HCT116 (cell line): ENCODE data around the gene RGS17.

Source experiments
- CEBPB ChIP-seq: IDR thresholded peaks from 2 replicates; pipeline ENCODE4 v1.6.1; 2012; ENCODE audit warnings: low read depth
- CTCF ChIP-seq, 3 experiments: fragments of 200-600 bp in 1 of 3; sonication (generic) in 1 of 3; IDR thresholded peaks in 2 of 3; conservative IDR thresholded peaks in 1 of 3; 2 replicates each; pipeline ENCODE4 v1.5.1; 2012 to 2017; ENCODE audit warnings: low read depth in 2 of 3, low read length in 2 of 3, antibody characterized with exemption in 1 of 3, borderline replicate concordance in 1 of 3, control low read depth in 1 of 3, mild to moderate bottlenecking in 1 of 3, mixed read lengths in 1 of 3, mixed run types in 1 of 3, moderate library complexity in 1 of 3; ENCODE audit not compliant: insufficient read depth in 1 of 3
- EZH2phosphoT487 ChIP-seq: fragments of 200-600 bp; IDR thresholded peaks from 2 replicates; pipeline ENCODE4 v1.6.1; 2018; ENCODE audit warnings: antibody characterized with exemption, borderline replicate concordance
- POLR2AphosphoS5 ChIP-seq: IDR thresholded peaks from 2 replicates; pipeline ENCODE4 v1.6.1; 2011; ENCODE audit warnings: mild to moderate bottlenecking, low read depth, low read length, moderate library complexity

GRCh38 chr6:153083869-153084268 lies 47.2 kb downstream of the RGS17 start:
- TF ChIP-seq POLR2AphosphoS5: no peak
- no peak for TF ChIP-seq CTCF (IDR thresholded peaks at IDR 0.05 in 2 of 3, conservative IDR thresholded peaks at IDR 0.05 in 1 of 3; ENCODE audit: borderline replicate concordance in 1 of 3, insufficient read depth in 1 of 3, low read depth in 2 of 3, low read length in 2 of 3)
- no peak for TF ChIP-seq CEBPB
- TF ChIP-seq EZH2phosphoT487: no peak
